ENCODE data around the gene KDM5B. TPM values are rescaled to one million over a fixed set of nuclear protein-coding genes. Genes with fewer than 3 reads are reported as not detected.

KDM5B gene
- total RNA-seq, 1 experiment from 2014 or later = 86.7 TPM

DNA sequence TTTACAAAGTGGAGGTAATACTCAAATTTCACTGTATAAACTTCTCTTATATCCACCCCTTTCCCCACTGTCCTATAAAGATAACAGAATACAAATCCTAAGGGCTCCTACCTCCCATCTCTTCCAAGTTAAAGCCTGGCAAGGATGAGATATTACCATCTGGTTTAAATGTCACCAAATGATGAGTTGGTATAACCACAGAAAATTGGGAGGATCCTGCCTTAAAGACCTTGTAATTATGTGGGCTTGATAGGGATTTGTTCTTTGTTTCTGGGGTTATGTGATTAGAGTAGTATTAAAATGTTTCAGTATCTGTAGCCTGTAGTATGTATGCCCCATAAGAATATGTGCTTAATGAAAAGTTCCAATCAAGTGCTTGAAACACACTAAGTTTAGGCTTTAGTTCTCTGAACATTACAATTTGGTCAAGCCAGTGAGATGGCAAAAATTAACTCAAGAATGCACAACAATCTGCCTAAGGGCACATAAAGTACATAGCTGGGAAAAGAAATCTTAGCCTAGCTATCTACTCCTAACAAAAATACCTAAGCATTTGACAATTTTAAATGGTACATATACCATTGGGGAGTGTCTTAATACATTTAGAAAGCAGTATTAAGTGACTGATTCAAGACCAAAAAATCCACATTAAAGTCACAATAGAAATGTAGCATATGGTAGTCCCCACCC lies 14.0 kb downstream of the KDM5B start:
- Mint-ChIP-seq H3K4me1 (ENCODE audit: low read depth, unreplicated experiment) (peaks cover 25% of the 10 kb centered on the region), H3K4me3 (ENCODE audit: low read depth, unreplicated experiment) (no peak overlapping the region), H3K27ac (ENCODE audit: unreplicated experiment) (no peak overlapping the region), H3K36me3 (ENCODE audit: insufficient read depth, unreplicated experiment) (peaks cover 5% of the 10 kb centered on the region), H3K27me3 (ENCODE audit: unreplicated experiment) (no peaks in the 10 kb centered on the region), H3K9me3 (ENCODE audit: low read depth, unreplicated experiment) (no peaks in the 10 kb centered on the region)
- no peak for DNase-seq
- intact Hi-C loops (cut with micrococcal nuclease; ENCODE audit: unreplicated experiment) = no loop called here
- TF ChIP-seq, protein P1, sequence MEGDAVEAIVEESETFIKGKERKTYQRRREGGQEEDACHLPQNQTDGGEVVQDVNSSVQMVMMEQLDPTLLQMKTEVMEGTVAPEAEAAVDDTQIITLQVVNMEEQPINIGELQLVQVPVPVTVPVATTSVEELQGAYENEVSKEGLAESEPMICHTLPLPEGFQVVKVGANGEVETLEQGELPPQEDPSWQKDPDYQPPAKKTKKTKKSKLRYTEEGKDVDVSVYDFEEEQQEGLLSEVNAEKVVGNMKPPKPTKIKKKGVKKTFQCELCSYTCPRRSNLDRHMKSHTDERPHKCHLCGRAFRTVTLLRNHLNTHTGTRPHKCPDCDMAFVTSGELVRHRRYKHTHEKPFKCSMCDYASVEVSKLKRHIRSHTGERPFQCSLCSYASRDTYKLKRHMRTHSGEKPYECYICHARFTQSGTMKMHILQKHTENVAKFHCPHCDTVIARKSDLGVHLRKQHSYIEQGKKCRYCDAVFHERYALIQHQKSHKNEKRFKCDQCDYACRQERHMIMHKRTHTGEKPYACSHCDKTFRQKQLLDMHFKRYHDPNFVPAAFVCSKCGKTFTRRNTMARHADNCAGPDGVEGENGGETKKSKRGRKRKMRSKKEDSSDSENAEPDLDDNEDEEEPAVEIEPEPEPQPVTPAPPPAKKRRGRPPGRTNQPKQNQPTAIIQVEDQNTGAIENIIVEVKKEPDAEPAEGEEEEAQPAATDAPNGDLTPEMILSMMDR (IDR thresholded peaks at IDR 0.05; ENCODE audit: unreplicated experiment) = no peak
- CTCF ChIA-PET = no interaction called here
- no TSS peak for BruUV-seq (replicated peaks)

DNA sequence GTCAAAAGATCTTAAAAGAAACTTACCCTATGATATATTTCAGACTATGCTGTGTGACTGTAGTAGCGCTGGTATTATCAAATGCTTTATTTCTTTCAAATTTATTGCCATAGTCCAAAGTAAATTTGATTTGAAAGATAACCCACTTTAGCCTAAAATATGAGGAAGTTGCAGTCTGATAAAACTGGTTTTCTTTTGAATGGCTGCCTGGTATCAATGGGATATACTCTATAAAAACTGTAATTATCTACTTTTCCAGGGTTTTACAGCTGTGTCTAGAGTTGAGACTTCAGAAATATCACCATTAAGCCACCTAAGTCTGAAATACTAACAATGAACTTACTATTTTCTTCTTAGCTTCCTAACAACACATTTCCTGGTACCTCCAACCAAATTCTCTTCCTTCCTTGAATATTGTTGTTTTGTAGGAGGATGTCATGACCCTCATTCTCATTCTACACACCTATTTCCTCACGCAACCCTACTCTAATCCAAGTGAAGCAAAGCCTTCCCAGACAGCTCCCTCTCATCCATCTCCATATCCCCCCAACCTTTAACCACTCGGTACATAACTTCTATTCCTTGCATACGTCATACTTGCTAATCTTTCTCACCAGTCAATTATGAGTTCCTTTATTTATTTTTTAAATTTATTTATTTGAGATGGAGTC lies 17.0 kb downstream of the KDM5B start:
- TF ChIP-seq, protein P1 (IDR thresholded peaks at IDR 0.05; ENCODE audit: unreplicated experiment) = no peak
- BruUV-seq (replicated peaks) = no TSS peak
- no peak for DNase-seq
- CTCF ChIA-PET = interaction anchor here (0.6 kb wide), 1 partner anchor 266 kb away, joined by 3 read pairs; no protein-coding TSS in a partner anchor
- Mint-ChIP-seq H3K9me3 (ENCODE audit: low read depth, unreplicated experiment) (no peaks in the 10 kb centered on the region), H3K4me3 (ENCODE audit: low read depth, unreplicated experiment) (no peak overlapping the region), H3K36me3 (ENCODE audit: insufficient read depth, unreplicated experiment) (no peaks in the 10 kb centered on the region), H3K27me3 (ENCODE audit: unreplicated experiment) (no peaks in the 10 kb centered on the region), H3K4me1 (ENCODE audit: low read depth, unreplicated experiment) (peaks cover 33% of the 10 kb centered on the region), H3K27ac (ENCODE audit: unreplicated experiment) (no peak overlapping the region)
- intact Hi-C loops (cut with micrococcal nuclease; ENCODE audit: unreplicated experiment) = no loop called here

DNA sequence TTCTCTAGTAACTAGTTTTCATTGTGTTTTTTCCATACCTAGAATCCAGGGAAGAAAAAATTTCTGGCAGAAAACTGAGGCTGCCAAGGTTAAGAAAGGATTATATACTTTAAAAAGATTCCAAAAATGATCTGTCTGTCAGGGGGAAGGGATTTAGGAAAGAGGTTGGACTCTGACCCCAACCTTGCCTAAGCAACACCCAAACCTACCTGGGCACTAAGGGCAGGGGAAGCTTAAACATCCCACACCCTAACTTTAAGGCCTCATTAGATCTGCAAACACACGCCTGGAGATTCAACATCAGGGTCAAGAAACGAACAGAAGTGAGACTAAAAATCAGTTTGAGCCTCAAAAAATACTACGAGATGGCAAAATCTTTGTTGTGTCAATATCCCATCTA lies 19.4 kb downstream of the KDM5B start:
- intact Hi-C loops (cut with micrococcal nuclease; ENCODE audit: unreplicated experiment) = no loop called here
- no TSS peak for BruUV-seq (replicated peaks)

DNA sequence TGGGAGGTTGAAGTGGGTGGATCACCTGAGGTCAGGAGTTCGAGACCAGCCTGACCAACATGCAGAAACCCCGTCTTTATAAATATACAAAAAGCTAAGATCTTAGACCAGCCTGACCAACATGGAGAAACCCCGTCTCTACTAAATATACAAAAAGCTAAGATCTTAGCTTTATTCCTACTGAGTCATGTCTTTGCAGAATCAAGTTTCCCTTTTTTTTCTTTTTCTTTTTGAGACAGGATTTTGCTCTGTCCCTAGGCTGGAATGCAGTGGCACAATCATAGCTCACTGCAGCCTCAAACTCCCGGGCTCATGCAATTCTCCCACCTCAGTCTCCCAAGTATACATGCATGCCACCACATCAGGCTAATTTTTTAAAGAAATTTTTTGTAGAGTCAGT lies 21.4 kb downstream of the KDM5B start:
- TF ChIP-seq, protein P1 (IDR thresholded peaks at IDR 0.05; ENCODE audit: unreplicated experiment) = no peak
- BruUV-seq (replicated peaks) = no TSS peak
- Mint-ChIP-seq H3K36me3 (ENCODE audit: insufficient read depth, unreplicated experiment) (no peaks in the 10 kb centered on the region), H3K27ac (ENCODE audit: unreplicated experiment) (no peak overlapping the region), H3K4me3 (ENCODE audit: low read depth, unreplicated experiment) (no peak overlapping the region), H3K4me1 (ENCODE audit: low read depth, unreplicated experiment) (peaks cover 23% of the 10 kb centered on the region), H3K27me3 (ENCODE audit: unreplicated experiment) (no peaks in the 10 kb centered on the region), H3K9me3 (ENCODE audit: low read depth, unreplicated experiment) (no peaks in the 10 kb centered on the region)
- intact Hi-C loops (cut with micrococcal nuclease; ENCODE audit: unreplicated experiment) = no loop called here
- CTCF ChIA-PET = no interaction called here
- no peak for DNase-seq

More for the DNA sequence above, 19.4 kb downstream of the KDM5B start:
- CTCF ChIA-PET = interaction anchor here (0.5 to 0.6 kb wide), 2 partner anchors 16 to 51 kb away, joined by 3 read pairs; no protein-coding TSS in a partner anchor
- Mint-ChIP-seq H3K27me3 (ENCODE audit: unreplicated experiment) (no peaks in the 10 kb centered on the region), H3K9me3 (ENCODE audit: low read depth, unreplicated experiment) (no peaks in the 10 kb centered on the region), H3K27ac (ENCODE audit: unreplicated experiment) (no peak overlapping the region), H3K4me3 (ENCODE audit: low read depth, unreplicated experiment) (no peak overlapping the region), H3K4me1 (ENCODE audit: low read depth, unreplicated experiment) (peaks cover 33% of the 10 kb centered on the region), H3K36me3 (ENCODE audit: insufficient read depth, unreplicated experiment) (no peaks in the 10 kb centered on the region)
- TF ChIP-seq, protein P1 (IDR thresholded peaks at IDR 0.05; ENCODE audit: unreplicated experiment) = no peak
- DNase-seq = no peak
